ENCODE results near the gene SH3RF3. TPM values are rescaled to one million over a fixed set of nuclear protein-coding genes. Genes with fewer than 3 reads are reported as not detected.

The SH3RF3 gene
- total and polyA plus RNA-seq, 9 of the 15 experiments (the other 6 are each of a cell fraction or from before 2014, with no cell fraction given): 0.02 TPM; not detected in 8

- ATAC-seq (no peak), DNase-seq (ENCODE audit: extremely low read depth in 1 of 4, low spot score in 3 of 4) (no peak), FAIRE-seq (no peak)
- H3K4me1 ChIP-seq (replicated peaks in 1 of 2; ENCODE audit: control insufficient read depth in 2 of 2, insufficient read depth in 2 of 2, low read length in 2 of 2): no peaks in the 10 kb centered on the region
- ChIA-PET CTCF (ENCODE audit: low intra/inter-chr PET ratio) (no interaction called here), POLR2A (interaction anchor here (0.5 kb wide), 1 partner anchor 13 kb away, joined by 3 read pairs; no protein-coding TSS in a partner anchor)
- no peaks in the 10 kb centered on the region for H3K36me3 ChIP-seq (ENCODE audit: control insufficient read depth, insufficient read depth, low read length)
- H4K20me1 ChIP-seq (replicated peaks; ENCODE audit: control insufficient read depth, insufficient read depth, low read length): no peaks in the 10 kb centered on the region; the same call in 1 of the 2 replicates
- TF ChIP-seq, protein P1, sequence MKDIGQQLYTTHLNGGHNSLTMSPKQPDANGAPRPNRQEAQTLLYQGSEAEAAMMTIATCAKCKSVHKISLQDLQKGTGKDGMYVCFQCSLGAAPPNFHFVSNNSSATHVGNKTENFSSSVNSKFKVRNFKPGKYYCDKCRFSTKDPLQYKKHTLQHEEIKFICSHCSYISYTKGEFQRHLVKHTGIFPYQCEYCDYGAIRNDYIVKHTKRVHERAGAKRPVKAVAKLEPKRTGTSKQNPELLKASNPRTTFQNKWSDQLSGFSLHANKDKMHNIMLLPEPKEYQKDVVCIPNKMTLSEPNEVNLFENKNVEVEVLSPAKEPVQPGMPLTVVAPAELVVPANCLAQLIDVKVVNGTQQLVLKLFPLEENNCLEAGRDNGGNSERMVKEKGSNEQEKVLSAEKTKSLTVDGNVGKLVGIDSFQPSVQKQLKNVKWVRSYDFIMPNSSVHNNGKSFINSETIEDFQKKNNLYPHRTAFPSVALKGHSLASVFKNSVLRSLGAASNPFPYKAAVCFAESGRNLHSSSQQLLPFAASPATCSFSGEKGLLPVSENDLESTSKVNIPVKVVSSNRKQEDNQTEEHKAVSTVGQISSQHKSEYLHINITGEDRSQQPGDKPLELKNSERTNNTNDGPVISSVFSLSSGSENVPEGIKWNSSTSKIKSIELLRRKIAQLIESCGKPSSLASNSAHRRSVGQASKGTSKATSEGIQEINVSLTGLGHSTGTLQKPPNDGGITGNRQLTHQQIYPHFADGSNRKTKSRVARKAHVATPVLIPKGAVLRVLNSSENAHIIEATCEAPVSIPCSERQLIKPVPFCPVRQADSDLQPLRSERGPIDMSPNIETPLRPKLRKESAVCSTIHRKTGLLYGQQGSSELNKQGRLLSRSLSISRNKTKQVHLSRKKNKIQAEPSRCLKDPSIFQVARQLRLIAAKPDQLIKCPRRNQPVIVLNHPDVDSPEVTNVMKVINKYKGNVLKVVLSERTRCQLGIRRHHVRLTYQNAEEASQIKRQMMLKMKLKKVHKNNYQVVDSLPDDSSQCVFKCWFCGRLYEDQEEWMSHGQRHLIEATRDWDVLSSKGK (CRISPR knock-in tag; IDR thresholded peaks at IDR 0.05): no peak
- TF ChIP-seq ZNF3 (CRISPR knock-in tag; IDR thresholded peaks at IDR 0.05) (no peak), ZNF445 (CRISPR knock-in tag; IDR thresholded peaks at IDR 0.05; ENCODE audit: low read depth) (no peak), PRMT5 (CRISPR knock-in tag; IDR thresholded peaks at IDR 0.05) (no peak), ZBTB7A (IDR thresholded peaks at IDR 0.05; ENCODE audit: borderline replicate concordance, control insufficient read depth, low read depth, low read length) (no peak), RAD51 (IDR thresholded peaks at IDR 0.05; ENCODE audit: borderline replicate concordance, low read depth) (no peak), STAT5A (IDR thresholded peaks at IDR 0.05; ENCODE audit: borderline replicate concordance, low read length) (no peak), PHF8 (IDR thresholded peaks at IDR 0.05; ENCODE audit: borderline replicate concordance, low read length) (no peak), ZNF347 (CRISPR knock-in tag; IDR thresholded peaks at IDR 0.05; ENCODE audit: low read depth) (no peak), MTA3 (IDR thresholded peaks at IDR 0.05; ENCODE audit: borderline replicate concordance) (no peak), ATF4 (CRISPR knock-in tag; IDR thresholded peaks at IDR 0.05) (no peak), KDM1A (IDR thresholded peaks at IDR 0.05) (no peak), BRD9 (IDR thresholded peaks at IDR 0.05; ENCODE audit: low read depth, partially characterized antibody) (no peak)
- no peaks in the 10 kb centered on the region for H3K79me2 ChIP-seq (ENCODE audit: control insufficient read depth, insufficient read depth, low read length)
- in situ Hi-C loops (cut with MboI) (no loop called here), intact Hi-C loops (cut with micrococcal nuclease) (no loop called here)
- no peak overlapping the region for H3K27ac ChIP-seq (ENCODE audit: extremely low read depth, low read depth, low read length)
- no peaks in the 10 kb centered on the region for H3K9me1 ChIP-seq (ENCODE audit: control insufficient read depth, insufficient read depth, low read length)
- WGBS (ENCODE audit: insufficient coverage, low coverage, missing lambda C conversion rate): 2% methylated on average over 15 of the region's 16 CpGs
- H2AFZ ChIP-seq (ENCODE audit: low read depth, low read length): no peak overlapping the region
- H3K9me3 ChIP-seq (replicated peaks; ENCODE audit: control insufficient read depth, insufficient read depth, low read depth, low read length): no peaks in the 10 kb centered on the region
- no peak overlapping the region for H3K4me3 ChIP-seq
- H3K9ac ChIP-seq (ENCODE audit: insufficient read depth in 1 of 2, low read depth in 2 of 2, low read length in 2 of 2): no peak overlapping the region; a peak in 1 of 4 replicates
- no peak overlapping the region for H3K4me2 ChIP-seq (ENCODE audit: insufficient read depth, low read length)
- BruUV-seq (replicated peaks): no TSS peak
- peaks cover 0 to 59% of the 10 kb centered on the region in 2 experiments; a peak in 3 of 5 replicates for H3K27me3 ChIP-seq (ENCODE audit: control insufficient read depth in 2 of 2, insufficient read depth in 2 of 2, low read length in 2 of 2)
These were observed 399.1 kb downstream of the SH3RF3 start for GRCh38 chr2:109527846-109528705.
